Peyer's patch (tissue), 4 donors: ENCODE measurements around the gene SLC17A7.

Experiments
- POLR2A ChIP-seq, 2 donors: fragments of 450-650 bp; IDR thresholded peaks; one replicate each; pipeline ENCODE4 v1.5.1; 2017; ENCODE audit warnings: antibody characterized with exemption in 2 of 2, mild to moderate bottlenecking in 2 of 2, moderate library complexity in 2 of 2
- TF ChIP-seq, protein P1 (sequence below), 6 experiments: fragments of 450-650 bp in 4 of 6; fragments of 200-600 bp in 2 of 6; sonication (generic) in 1 of 6; IDR thresholded peaks; one replicate each; pipeline ENCODE4 v1.5.1; 2017 to 2019; ENCODE audit warnings: antibody characterized with exemption in 6 of 6, mild to moderate bottlenecking in 3 of 6, moderate library complexity in 1 of 6

GRCh38 chr19:49453757-49454240 is 12.5 kb upstream of the SLC17A7 start:
- TF ChIP-seq, protein P1, sequence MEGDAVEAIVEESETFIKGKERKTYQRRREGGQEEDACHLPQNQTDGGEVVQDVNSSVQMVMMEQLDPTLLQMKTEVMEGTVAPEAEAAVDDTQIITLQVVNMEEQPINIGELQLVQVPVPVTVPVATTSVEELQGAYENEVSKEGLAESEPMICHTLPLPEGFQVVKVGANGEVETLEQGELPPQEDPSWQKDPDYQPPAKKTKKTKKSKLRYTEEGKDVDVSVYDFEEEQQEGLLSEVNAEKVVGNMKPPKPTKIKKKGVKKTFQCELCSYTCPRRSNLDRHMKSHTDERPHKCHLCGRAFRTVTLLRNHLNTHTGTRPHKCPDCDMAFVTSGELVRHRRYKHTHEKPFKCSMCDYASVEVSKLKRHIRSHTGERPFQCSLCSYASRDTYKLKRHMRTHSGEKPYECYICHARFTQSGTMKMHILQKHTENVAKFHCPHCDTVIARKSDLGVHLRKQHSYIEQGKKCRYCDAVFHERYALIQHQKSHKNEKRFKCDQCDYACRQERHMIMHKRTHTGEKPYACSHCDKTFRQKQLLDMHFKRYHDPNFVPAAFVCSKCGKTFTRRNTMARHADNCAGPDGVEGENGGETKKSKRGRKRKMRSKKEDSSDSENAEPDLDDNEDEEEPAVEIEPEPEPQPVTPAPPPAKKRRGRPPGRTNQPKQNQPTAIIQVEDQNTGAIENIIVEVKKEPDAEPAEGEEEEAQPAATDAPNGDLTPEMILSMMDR (IDR thresholded peaks at IDR 0.05): no peak
- no peak for TF ChIP-seq POLR2A (IDR thresholded peaks at IDR 0.05)
